22Rv1 (cell line): Measurements from ENCODE around the gene RIC1.

ENCODE experiments used
- ZFX ChIP-seq: fragments of 450-650 bp; IDR thresholded peaks from 2 replicates; pipeline ENCODE4 v1.6.1; 2017; ENCODE audit warnings: antibody characterized with exemption, borderline replicate concordance
- TF ChIP-seq, protein P1 (sequence below): fragments of 450-650 bp; IDR thresholded peaks from 2 replicates; pipeline ENCODE4 v1.5.1; 2017; ENCODE audit warnings: mild to moderate bottlenecking

DNA sequence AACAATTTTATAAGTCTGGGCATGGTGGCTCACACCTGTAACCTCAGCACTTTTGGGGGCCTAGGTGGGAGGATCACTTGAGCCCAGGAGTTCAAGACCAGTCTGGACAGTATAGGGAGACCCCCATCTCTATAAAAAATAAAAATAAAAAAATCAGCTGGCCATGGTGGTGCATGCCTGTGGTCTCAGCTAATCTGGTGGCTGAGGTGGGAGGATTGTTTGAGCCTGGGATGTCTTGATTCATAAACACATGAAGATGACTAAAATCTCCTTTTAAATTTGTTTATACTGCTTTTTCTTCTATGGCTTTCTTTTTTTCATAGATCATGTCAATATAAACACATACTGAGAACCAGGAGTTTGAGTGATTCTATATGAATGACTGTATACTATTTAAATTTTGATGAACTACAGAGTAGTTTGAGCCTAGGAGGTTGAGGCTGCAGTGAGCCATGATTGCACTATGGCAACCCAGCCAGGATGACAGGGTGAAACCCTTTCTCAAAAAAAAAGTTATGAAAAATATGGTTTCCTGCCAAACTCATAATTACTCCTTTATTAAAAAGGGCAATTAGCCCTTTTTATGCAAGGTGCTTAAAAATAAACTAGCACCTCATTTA, 14.2 kb downstream of the RIC1 start:
- TF ChIP-seq, protein P1, sequence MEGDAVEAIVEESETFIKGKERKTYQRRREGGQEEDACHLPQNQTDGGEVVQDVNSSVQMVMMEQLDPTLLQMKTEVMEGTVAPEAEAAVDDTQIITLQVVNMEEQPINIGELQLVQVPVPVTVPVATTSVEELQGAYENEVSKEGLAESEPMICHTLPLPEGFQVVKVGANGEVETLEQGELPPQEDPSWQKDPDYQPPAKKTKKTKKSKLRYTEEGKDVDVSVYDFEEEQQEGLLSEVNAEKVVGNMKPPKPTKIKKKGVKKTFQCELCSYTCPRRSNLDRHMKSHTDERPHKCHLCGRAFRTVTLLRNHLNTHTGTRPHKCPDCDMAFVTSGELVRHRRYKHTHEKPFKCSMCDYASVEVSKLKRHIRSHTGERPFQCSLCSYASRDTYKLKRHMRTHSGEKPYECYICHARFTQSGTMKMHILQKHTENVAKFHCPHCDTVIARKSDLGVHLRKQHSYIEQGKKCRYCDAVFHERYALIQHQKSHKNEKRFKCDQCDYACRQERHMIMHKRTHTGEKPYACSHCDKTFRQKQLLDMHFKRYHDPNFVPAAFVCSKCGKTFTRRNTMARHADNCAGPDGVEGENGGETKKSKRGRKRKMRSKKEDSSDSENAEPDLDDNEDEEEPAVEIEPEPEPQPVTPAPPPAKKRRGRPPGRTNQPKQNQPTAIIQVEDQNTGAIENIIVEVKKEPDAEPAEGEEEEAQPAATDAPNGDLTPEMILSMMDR: no peak
- no peak for TF ChIP-seq ZFX
